HG02884 (cell line): ENCODE results near the gene TNNC1.

ENCODE experiments used
- ATAC-seq: cut with Tn5 transposase; IDR thresholded peaks from one replicate; pipeline ENCODE4 v1.9.1; 2021; ENCODE audit warnings: mild to moderate bottlenecking, moderate library complexity; ENCODE audit not compliant: unreplicated experiment

TNNC1 gene

GRCh38 chr3:52402706-52403270, 51.1 kb downstream of the TNNC1 start:
- no peak for ATAC-seq

- ATAC-seq, result no peak
Observed at GRCh38 chr3:52402101-52402521, 51.7 kb downstream of the TNNC1 start.

- no peak for ATAC-seq
Observed at GRCh38 chr3:52401551-52401950, 52.3 kb downstream of the TNNC1 start.
